Liver (tissue), 9 donors: Measurements from ENCODE around the gene LZIC. TPM values are rescaled to one million over a fixed set of nuclear protein-coding genes. Genes with fewer than 3 reads are reported as not detected.

Experiments
- DNase-seq: peaks from one replicate; pipeline ENCODE4 v3.0.0-alpha.2; 2017; ENCODE audit warnings: low spot score
- H3K27ac ChIP-seq, 2 donors: one replicate each; pipeline ENCODE4 v1.7.0; 2013; ENCODE audit warnings: inconsistent platforms in 2 of 2, low read length in 2 of 2, control low read depth in 1 of 2, low read depth in 1 of 2, mild to moderate bottlenecking in 1 of 2
- H3K27me3 ChIP-seq, 4 donors: one replicate each; pipeline versions ENCODE4 v1.6.1 to v1.7.0; 2013; ENCODE audit warnings: low read length in 3 of 4, inconsistent platforms in 1 of 4, mild to moderate bottlenecking in 1 of 4, moderate library complexity in 1 of 4; ENCODE audit not compliant: control insufficient read depth in 4 of 4, insufficient read depth in 4 of 4
- H3K36me3 ChIP-seq, 4 donors: one replicate each; pipeline versions ENCODE4 v1.6.1 to v1.7.0; 2013; ENCODE audit warnings: low read length in 3 of 4, mild to moderate bottlenecking in 3 of 4, low read depth in 1 of 4, moderate library complexity in 1 of 4; ENCODE audit not compliant: control insufficient read depth in 4 of 4, insufficient read depth in 3 of 4
- H3K4me1 ChIP-seq, 4 donors: one replicate each; pipeline versions ENCODE4 v1.6.1 to v1.7.0; 2013; ENCODE audit warnings: low read length in 3 of 4, mild to moderate bottlenecking in 3 of 4, moderate library complexity in 1 of 4; ENCODE audit not compliant: control insufficient read depth in 4 of 4, insufficient read depth in 4 of 4
- H3K4me3 ChIP-seq, 3 donors: one replicate each; pipeline versions ENCODE4 v1.6.1 to v1.7.0; 2013; ENCODE audit warnings: low read length in 3 of 3, control low read depth in 1 of 3, low read depth in 1 of 3, mild to moderate bottlenecking in 1 of 3
- H3K9ac ChIP-seq, 2 donors: one replicate each; pipeline ENCODE4 v1.7.0; 2013; ENCODE audit warnings: low read length in 2 of 2, mild to moderate bottlenecking in 2 of 2, moderate library complexity in 2 of 2, control low read depth in 1 of 2, low read depth in 1 of 2
- H3K9me3 ChIP-seq, 4 donors: one replicate each; pipeline versions ENCODE4 v1.6.1 to v1.7.0; 2013; ENCODE audit warnings: low read length in 3 of 4; ENCODE audit not compliant: control insufficient read depth in 4 of 4
- CTCF ChIP-seq: fragments of 150-350 bp; IDR thresholded peaks from 2 replicates; pipeline ENCODE4 v1.5.1; 2017; ENCODE audit warnings: improper control_type of control experiment, low read depth, low read length; ENCODE audit not compliant: missing input control
- EGR1 ChIP-seq, 2 donors: IDR thresholded peaks; 2 replicates each; pipeline ENCODE4 v1.6.1; 2016 to 2018; ENCODE audit warnings: antibody characterized with exemption in 2 of 2, low read depth in 2 of 2
- FOXA1 ChIP-seq: IDR thresholded peaks from 2 replicates; pipeline ENCODE4 v1.6.1; 2016; ENCODE audit warnings: antibody characterized with exemption
- FOXA2 ChIP-seq: IDR thresholded peaks from 2 replicates; pipeline ENCODE4 v1.6.1; 2016; ENCODE audit warnings: antibody characterized with exemption
- GABPA ChIP-seq, 2 donors: IDR thresholded peaks in 1 of 2; conservative IDR thresholded peaks in 1 of 2; 2 replicates each; pipeline ENCODE4 v1.6.1; 2016; ENCODE audit warnings: antibody characterized with exemption in 2 of 2, mild to moderate bottlenecking in 1 of 2, moderate library complexity in 1 of 2
- HNF4A ChIP-seq, 2 donors: conservative IDR thresholded peaks; 2 replicates each; pipeline ENCODE4 v1.6.1; 2016; ENCODE audit warnings: antibody characterized with exemption in 2 of 2, mild to moderate bottlenecking in 2 of 2
- HNF4G ChIP-seq: IDR thresholded peaks from 2 replicates; pipeline ENCODE4 v1.6.1; 2016; ENCODE audit warnings: antibody characterized with exemption
- JUND ChIP-seq, 2 donors: IDR thresholded peaks; 2 replicates each; pipeline ENCODE4 v1.6.1; 2016; ENCODE audit warnings: antibody characterized with exemption in 2 of 2
- MAX ChIP-seq: IDR thresholded peaks from 2 replicates; pipeline ENCODE4 v1.6.1; 2016; ENCODE audit warnings: antibody characterized with exemption
- NR2F2 ChIP-seq: IDR thresholded peaks from 2 replicates; pipeline ENCODE4 v1.6.1; 2016; ENCODE audit warnings: antibody characterized with exemption
- RAD21 ChIP-seq, 2 donors: IDR thresholded peaks; 2 replicates each; pipeline ENCODE4 v1.6.1; 2016; ENCODE audit warnings: antibody characterized with exemption in 2 of 2, mild to moderate bottlenecking in 2 of 2
- REST ChIP-seq: IDR thresholded peaks from 2 replicates; pipeline ENCODE4 v1.6.1; 2016; ENCODE audit warnings: antibody characterized with exemption, mild to moderate bottlenecking
- RXRA ChIP-seq, 2 donors: IDR thresholded peaks; 2 replicates each; pipeline ENCODE4 v1.6.1; 2017 to 2018; ENCODE audit warnings: antibody characterized with exemption in 2 of 2, mild to moderate bottlenecking in 1 of 2
- SP1 ChIP-seq: IDR thresholded peaks from 2 replicates; pipeline ENCODE4 v1.6.1; 2018; ENCODE audit warnings: antibody characterized with exemption, mild to moderate bottlenecking
- TAF1 ChIP-seq: conservative IDR thresholded peaks from 2 replicates; pipeline ENCODE4 v1.6.1; 2016; ENCODE audit warnings: antibody characterized with exemption, mild to moderate bottlenecking
- YY1 ChIP-seq: IDR thresholded peaks from 2 replicates; pipeline ENCODE4 v1.6.1; 2016; ENCODE audit warnings: antibody characterized with exemption, mild to moderate bottlenecking
- ZBTB33 ChIP-seq: IDR thresholded peaks from 2 replicates; pipeline ENCODE4 v1.6.1; 2016; ENCODE audit warnings: antibody characterized with exemption
- WGBS: extraction: QIAGEN DNeasy Blood & Tissue Kit; methylation state at CpG from one replicate; pipeline ENCODE4 v1.1.7; 2013; 5-methylcytosine and 5-hydroxymethylcytosine counted together
- polyA plus RNA-seq, 2 donors: library from polyadenylated mRNA; stranded (reverse) in 1 of 2; unstranded in 1 of 2; fragments of 200-250 nt in 1 of 2; fragments of >200 nt in 1 of 2; fragmentation: Nextera tagmentation in 1 of 2; extraction: Ambion mirVana in 1 of 2; gene quantifications; one replicate each; pipeline versions ENCODE4 v1.2.1 to v1.2.3, GENCODE V29; 2013 to 2015
- total RNA-seq, 2 donors: library from RNA; depleted of rRNA; stranded (reverse); fragments of >200 nt; gene quantifications; one replicate each; pipeline ENCODE4 v1.2.3, GENCODE V29; 2014
- TF ChIP-seq, protein P1 (sequence below): IDR thresholded peaks from 2 replicates; pipeline ENCODE4 v1.6.1; 2016; ENCODE audit warnings: antibody characterized with exemption
- donor health status: healthy.
- donor health status: healthy.
- donor health status: healthy.
- donor health status: healthy.
- donor health status: healthy.

LZIC gene
- total and polyA plus RNA-seq, 4 donors: 10.8 to 22.6 (median 13.8) TPM

GRCh38 chr1:9946315-9946714 lies 3.1 kb upstream of the LZIC start:
- Histone ChIP-seq H3K27me3 (no peaks in the 10 kb centered on the region), H3K9me3 (no peaks in the 10 kb centered on the region), H3K36me3 (peaks cover 0 to 5% (median 0%) of the 10 kb centered on the region in 4 donors), H3K4me3 (no peak overlapping the region), H3K9ac (no peak overlapping the region), H3K27ac (no peak overlapping the region), H3K4me1 (peaks cover 2 to 18% (median 10%) of the 10 kb centered on the region in 4 donors)
- DNase-seq: no peak
- TF ChIP-seq HNF4A (conservative IDR thresholded peaks at IDR 0.05) (no peak), HNF4G (no peak), JUND (IDR thresholded peaks at IDR 0.05) (no peak), REST (no peak), ZBTB33 (no peak), RXRA (IDR thresholded peaks at IDR 0.05) (no peak), FOXA2 (no peak), EGR1 (IDR thresholded peaks at IDR 0.05; ENCODE audit: low read depth in 2 of 2) (no peak), SP1 (no peak), RAD21 (IDR thresholded peaks at IDR 0.05) (no peak), YY1 (no peak), FOXA1 (no peak), MAX (no peak), CTCF (no peak), NR2F2 (no peak), TAF1 (no peak), GABPA (IDR thresholded peaks at IDR 0.05 in 1 of 2, conservative IDR thresholded peaks at IDR 0.05 in 1 of 2) (no peak)
- TF ChIP-seq, protein P1, sequence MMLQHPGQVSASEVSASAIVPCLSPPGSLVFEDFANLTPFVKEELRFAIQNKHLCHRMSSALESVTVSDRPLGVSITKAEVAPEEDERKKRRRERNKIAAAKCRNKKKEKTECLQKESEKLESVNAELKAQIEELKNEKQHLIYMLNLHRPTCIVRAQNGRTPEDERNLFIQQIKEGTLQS: no peak
- 100% methylated on average over 2 of the region's 2 CpGs for WGBS
